Measurements from ENCODE around the gene FAHD2A. TPM values are rescaled to one million over a fixed set of nuclear protein-coding genes. Genes with fewer than 3 reads are reported as not detected.
"Not testable (repeated sequence)": the region's sequence is repeated elsewhere in the genome, so short reads cannot be mapped to it uniquely, and the experiment has no call there.

Gene FAHD2A
- total RNA-seq, 2 donors from 2014 or later = 19.1 to 19.2 TPM

- not testable (repeated sequence) for H3K4me1 Mint-ChIP-seq; H3K27me3 Mint-ChIP-seq; H3K27ac Mint-ChIP-seq; H3K9me3 Mint-ChIP-seq; ATAC-seq (replicated peaks); H3K36me3 Mint-ChIP-seq (ENCODE audit: low read depth); H3K4me3 Mint-ChIP-seq
Observed at GRCh38 chr2:95429748-95430467, 27.4 kb downstream of the FAHD2A start.

- not testable (repeated sequence) for H3K4me1 Mint-ChIP-seq; H3K9me3 Mint-ChIP-seq; H3K27me3 Mint-ChIP-seq; H3K4me3 Mint-ChIP-seq; H3K36me3 Mint-ChIP-seq (ENCODE audit: low read depth); H3K27ac Mint-ChIP-seq; ATAC-seq (replicated peaks)
Observed at GRCh38 chr2:95433373-95433772, 30.9 kb downstream of the FAHD2A start.

DNA sequence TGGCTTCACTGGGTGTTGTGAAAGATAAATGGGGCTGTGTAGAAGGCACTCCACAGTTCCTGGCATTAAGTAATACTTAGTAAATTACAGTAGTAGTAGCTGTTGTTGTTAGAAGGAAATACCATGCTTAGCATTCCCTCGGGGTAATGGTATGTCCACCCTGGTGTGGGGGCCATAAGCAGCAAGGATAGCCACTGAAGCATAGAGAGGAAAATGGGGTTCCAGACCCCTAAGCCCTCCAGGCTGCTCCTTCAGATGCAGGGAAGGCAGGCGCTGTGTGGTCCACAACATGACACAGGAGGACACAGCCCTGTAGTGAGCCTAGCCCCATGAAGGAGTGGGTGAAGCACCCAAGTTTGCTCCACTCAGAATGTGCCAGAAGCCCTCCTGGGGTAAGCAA, 31.5 kb downstream of the FAHD2A start:
- not testable (repeated sequence) for H3K27me3 Mint-ChIP-seq, H3K4me3 Mint-ChIP-seq

DNA sequence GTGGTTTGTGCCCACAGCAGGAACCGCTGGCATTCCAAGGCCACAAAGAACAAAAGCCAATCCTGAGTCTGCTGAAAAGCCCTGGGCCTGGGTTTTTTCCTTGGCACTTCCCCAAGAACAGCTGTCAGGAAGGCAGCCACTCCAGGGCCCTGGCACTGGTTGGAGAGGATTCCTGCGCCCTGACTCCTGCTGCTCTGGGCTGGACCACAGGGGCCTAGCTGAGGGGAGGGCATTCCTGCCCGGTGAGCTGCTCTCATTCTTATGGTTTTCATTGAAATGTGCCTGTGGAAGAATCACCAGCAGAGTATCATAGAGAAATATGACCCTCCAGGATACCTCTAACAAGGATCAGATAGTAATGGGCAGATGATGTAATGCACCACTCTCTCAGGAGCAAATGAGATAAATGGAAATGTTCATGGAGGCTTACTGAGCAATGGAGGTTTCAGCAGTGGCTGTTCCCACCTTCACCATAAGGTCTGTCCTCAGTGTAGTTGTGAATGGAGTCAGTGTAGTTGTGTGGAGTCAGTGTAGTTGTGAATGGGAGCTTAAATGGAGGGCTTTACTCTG, 32.1 kb downstream of the FAHD2A start:
- H3K4me3 Mint-ChIP-seq; H3K4me1 Mint-ChIP-seq; H3K27me3 Mint-ChIP-seq; H3K27ac Mint-ChIP-seq; H3K9me3 Mint-ChIP-seq; H3K36me3 Mint-ChIP-seq (ENCODE audit: low read depth); ATAC-seq (replicated peaks): not testable (repeated sequence)

More for the DNA sequence above, 31.5 kb downstream of the FAHD2A start:
- H3K27ac Mint-ChIP-seq; H3K4me1 Mint-ChIP-seq; H3K9me3 Mint-ChIP-seq; ATAC-seq (replicated peaks); H3K36me3 Mint-ChIP-seq (ENCODE audit: low read depth): not testable (repeated sequence)

- not testable (repeated sequence) for ATAC-seq (replicated peaks); H3K9me3 Mint-ChIP-seq; H3K36me3 Mint-ChIP-seq (ENCODE audit: low read depth); H3K27ac Mint-ChIP-seq; H3K27me3 Mint-ChIP-seq; H3K4me1 Mint-ChIP-seq; H3K4me3 Mint-ChIP-seq
Observed at GRCh38 chr2:95435162-95435871, 32.8 kb downstream of the FAHD2A start.

DNA sequence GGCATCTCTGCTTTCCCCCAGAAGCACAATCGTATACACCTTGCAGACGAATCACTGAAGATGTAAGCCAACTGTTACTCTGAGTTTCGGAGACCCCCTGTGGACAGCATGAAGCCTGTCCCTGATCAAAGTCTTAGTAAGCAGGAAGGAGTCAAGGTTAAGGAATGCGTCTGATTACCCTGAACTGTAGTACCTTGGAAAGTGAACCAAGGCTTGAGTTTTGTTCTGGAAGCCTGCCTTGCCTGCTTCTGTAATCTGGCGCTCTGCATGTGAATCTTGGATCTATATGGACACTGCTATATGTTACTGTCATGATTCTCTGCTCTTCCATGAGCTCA, 33.3 kb downstream of the FAHD2A start:
- H3K27ac Mint-ChIP-seq; H3K27me3 Mint-ChIP-seq; H3K36me3 Mint-ChIP-seq (ENCODE audit: low read depth); H3K9me3 Mint-ChIP-seq; H3K4me1 Mint-ChIP-seq; H3K4me3 Mint-ChIP-seq; ATAC-seq (replicated peaks): not testable (repeated sequence)

DNA sequence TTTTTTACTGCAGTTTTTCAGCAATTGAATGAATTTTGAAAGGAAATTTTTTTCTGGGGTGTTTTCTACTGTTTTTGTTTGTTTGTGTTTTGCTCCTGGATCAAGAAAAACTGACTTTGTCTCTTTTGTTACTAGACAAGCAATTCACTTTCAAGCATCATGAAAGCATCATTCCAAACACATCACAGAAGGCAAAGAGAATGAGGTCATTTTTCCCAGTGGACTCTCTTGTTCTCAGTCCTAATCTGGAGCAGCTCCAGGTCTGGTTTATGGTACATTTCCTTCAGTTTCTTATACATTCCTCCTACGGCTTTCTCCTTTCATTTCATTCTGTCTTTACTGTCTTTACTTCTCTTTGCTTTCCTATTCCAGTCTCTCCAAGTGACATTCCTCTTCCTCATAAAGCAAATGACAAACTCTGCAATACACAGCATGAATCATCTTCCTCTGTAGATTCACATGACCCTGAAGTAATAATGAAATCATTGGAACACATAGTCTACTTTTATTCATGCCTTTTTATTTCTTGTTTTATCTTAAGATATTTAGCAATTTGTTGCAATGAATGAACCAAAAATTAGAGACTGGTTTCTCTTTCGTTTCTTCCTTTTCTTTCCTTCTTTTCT, 40.1 kb downstream of the FAHD2A start:
- H3K27me3 Mint-ChIP-seq; H3K9me3 Mint-ChIP-seq; H3K27ac Mint-ChIP-seq; H3K4me3 Mint-ChIP-seq; ATAC-seq (replicated peaks); H3K4me1 Mint-ChIP-seq; H3K36me3 Mint-ChIP-seq (ENCODE audit: low read depth): not testable (repeated sequence)

DNA sequence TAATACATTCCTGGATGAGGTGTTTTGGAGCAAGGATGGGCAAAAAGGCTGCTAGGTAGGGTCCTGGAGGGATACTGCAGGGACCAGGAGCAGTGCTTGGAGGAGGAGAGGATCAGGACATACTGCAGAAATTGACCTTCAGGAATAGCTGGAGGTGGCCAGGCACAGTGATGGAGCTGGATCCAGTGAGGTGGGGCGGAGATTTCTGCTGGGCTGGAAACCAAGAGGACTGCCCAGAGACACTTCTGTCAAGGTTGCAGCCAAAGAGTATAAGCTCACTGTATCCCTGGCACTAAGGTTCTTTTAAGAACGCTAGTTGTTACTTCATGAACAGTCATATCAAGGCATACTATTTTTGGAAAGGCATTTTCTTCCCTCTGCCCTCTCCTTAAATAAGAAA, 42.8 kb downstream of the FAHD2A start:
- not testable (repeated sequence) for H3K4me3 Mint-ChIP-seq; H3K4me1 Mint-ChIP-seq; ATAC-seq (replicated peaks); H3K27me3 Mint-ChIP-seq; H3K9me3 Mint-ChIP-seq; H3K27ac Mint-ChIP-seq; H3K36me3 Mint-ChIP-seq (ENCODE audit: low read depth)

GRCh38 chr2:95463292-95463691, 60.8 kb downstream of the FAHD2A start:
- H3K27ac Mint-ChIP-seq; H3K9me3 Mint-ChIP-seq; H3K27me3 Mint-ChIP-seq; ATAC-seq (replicated peaks); H3K36me3 Mint-ChIP-seq (ENCODE audit: low read depth); H3K4me1 Mint-ChIP-seq; H3K4me3 Mint-ChIP-seq: not testable (repeated sequence)

Other genes starting within 250 kb of the FAHD2A start
- gene ZNF514, start 242.9 kb upstream of the FAHD2A start, total RNA-seq = 10 to 100 TPM in 1 of 2 donors, 1 to 10 TPM in 1; 6.3 to 13.8 TPM
- 1 to 10 TPM; 3.8 to 4.4 TPM for gene ZNF2, start 236.9 kb upstream of the FAHD2A start, total RNA-seq
- gene ZNF892, start 195.2 kb upstream of the FAHD2A start, total RNA-seq = 1 to 10 TPM; 2.9 to 3.5 TPM
- under 1 TPM; 0.90 to 0.91 TPM for gene PROM2, start 128.3 kb upstream of the FAHD2A start, total RNA-seq
- gene KCNIP3, start 105.4 kb upstream of the FAHD2A start, total RNA-seq = not detected
- gene TRIM43B, start 82.0 kb downstream of the FAHD2A start, total RNA-seq = not detected
- under 1 TPM in 1 of 2 donors, not detected in 1; 0.17 TPM for gene TRIM43, start 189.3 kb downstream of the FAHD2A start, total RNA-seq

Measured in activated T-helper 17 cell treated with anti-CD3 and anti-CD28 coated beads, Interleukin-2, amount 50 U/mL, for 72 hours (primary cell).